ENCODE data around the gene SPATA13. TPM values are rescaled to one million over a fixed set of nuclear protein-coding genes. Genes with fewer than 3 reads are reported as not detected.

Gene SPATA13
- total and polyA plus RNA-seq, 4 experiments from 2014 or later: 43.2 to 110 (median 93.4) TPM

- ChIA-PET CTCF (ENCODE audit: partially characterized antibody) (interaction anchor here (0.9 to 2.1 kb wide), 4 partner anchors 10 to 51 kb away, joined by 4 to 14 read pairs (median 8); no protein-coding TSS in a partner anchor), POLR2A (ENCODE audit: partially characterized antibody) (interaction anchor here (1.3 to 35.7 kb wide), 2 partner anchors 9 to 20 kb away, joined by 4 to 1361 read pairs; no protein-coding TSS in a partner anchor)
- H3K27ac ChIP-seq (ENCODE audit: low read depth, low read length): no peak overlapping the region
- intact Hi-C loops (cut with micrococcal nuclease): loop anchor here (10.0 kb wide), 1 partner anchor 175 kb away; no protein-coding TSS in a partner anchor
- no peak for DNase-seq
- H3K27me3 ChIP-seq (ENCODE audit: insufficient read depth, low read length): no peaks in the 10 kb centered on the region
- H3K36me3 ChIP-seq (ENCODE audit: insufficient read depth, low read length): peaks cover 42% of the 10 kb centered on the region
- Mint-ChIP-seq H3K4me1 (peaks cover 52 to 85% (median 69%) of the 10 kb centered on the region in 4 donors), H3K27ac (peak overlapping the region; percentile 64 to 99 (median 87)), H3K27me3 (no peaks in the 10 kb centered on the region), H3K4me3 (peak overlapping the region in 4 of 8 donors; percentile 23 to 52 (median 42)), H3K9me3 (no peaks in the 10 kb centered on the region), H3K36me3 (peaks cover 40 to 56% of the 10 kb centered on the region in 2 donors)
- peaks cover 82% of the 10 kb centered on the region for H3K4me1 ChIP-seq (ENCODE audit: insufficient read depth, low read length)
- no peaks in the 10 kb centered on the region for H3K9me3 ChIP-seq (ENCODE audit: control insufficient read depth in 1 of 2, low read length in 2 of 2)
- no peak overlapping the region for H3K4me3 ChIP-seq (ENCODE audit: low read length in 2 of 2)
These were observed 119.0 kb downstream of the SPATA13 start for GRCh38 chr13:24279327-24280110.

GRCh38 chr13:24280720-24281119 lies 120.2 kb downstream of the SPATA13 start:
- Histone ChIP-seq H3K36me3 (ENCODE audit: insufficient read depth, low read length) (peaks cover 51% of the 10 kb centered on the region), H3K27ac (ENCODE audit: low read depth, low read length) (peak overlapping the region; percentile 20), H3K9me3 (ENCODE audit: control insufficient read depth in 1 of 2, low read length in 2 of 2) (no peaks in the 10 kb centered on the region), H3K27me3 (ENCODE audit: insufficient read depth, low read length) (no peaks in the 10 kb centered on the region), H3K4me1 (ENCODE audit: insufficient read depth, low read length) (peaks cover 70% of the 10 kb centered on the region), H3K4me3 (ENCODE audit: low read length in 2 of 2) (no peak overlapping the region)
- Mint-ChIP-seq H3K27me3 (no peaks in the 10 kb centered on the region), H3K4me3 (no peak overlapping the region), H3K36me3 (peaks cover 47 to 63% of the 10 kb centered on the region in 2 donors), H3K4me1 (peaks cover 46 to 77% (median 59%) of the 10 kb centered on the region in 4 donors), H3K27ac (peak overlapping the region in 6 of 7 donors; percentile 52 to 99 (median 70)), H3K9me3 (no peaks in the 10 kb centered on the region)
- DNase-seq: no peak
- intact Hi-C loops (cut with micrococcal nuclease): no loop called here
- CTCF ChIA-PET (ENCODE audit: partially characterized antibody): interaction anchor here (1.9 to 3.3 kb wide), 3 partner anchors 11 to 52 kb away, joined by 9 to 14 read pairs (median 11); no protein-coding TSS in a partner anchor
- POLR2A ChIA-PET (ENCODE audit: partially characterized antibody): interaction anchor here (1.3 to 35.7 kb wide), 2 partner anchors 8 to 21 kb away, joined by 4 to 1361 read pairs; no protein-coding TSS in a partner anchor

DNA sequence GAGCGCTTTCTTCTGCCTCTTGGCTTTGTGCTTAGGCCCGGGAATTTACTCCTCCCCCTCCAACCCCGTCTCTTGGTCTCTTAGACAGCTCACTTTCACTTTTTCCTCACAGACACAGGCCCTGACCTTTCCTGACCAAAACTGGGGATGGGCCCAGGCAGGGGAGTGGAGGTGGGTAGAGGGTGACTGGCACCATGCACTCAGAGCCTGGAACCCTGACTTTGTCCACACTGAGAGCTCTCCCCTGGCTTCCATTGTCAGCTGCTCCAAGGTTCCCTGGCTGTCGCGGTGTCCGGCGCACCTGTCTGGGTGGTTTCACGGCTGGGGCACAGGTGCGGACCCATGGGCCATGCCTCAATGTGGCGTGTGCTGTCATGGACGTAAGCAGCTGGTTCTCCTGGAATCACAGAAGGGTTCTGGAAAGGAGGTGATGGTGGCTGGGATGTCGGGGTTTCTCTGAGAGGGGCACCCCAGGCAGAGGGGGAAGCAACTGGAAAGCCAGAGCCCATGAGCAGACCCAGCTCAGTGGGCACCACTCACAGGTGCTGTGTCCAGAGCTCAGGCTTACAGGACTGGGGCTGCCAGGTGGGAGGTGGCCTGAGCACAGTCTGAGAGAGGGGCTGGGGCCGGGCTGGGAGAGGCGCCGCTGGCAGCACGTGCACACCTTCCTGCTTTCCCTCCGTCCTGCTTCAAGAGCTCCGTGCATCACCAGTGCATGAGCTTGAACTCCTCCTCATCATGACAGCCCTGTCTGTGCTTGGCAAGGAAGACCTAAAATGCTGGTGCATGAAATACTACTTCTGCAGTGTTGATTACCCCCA lies 120.9 kb downstream of the SPATA13 start:
- peaks cover 63% of the 10 kb centered on the region for H3K4me1 ChIP-seq (ENCODE audit: insufficient read depth, low read length)
- peaks cover 51 to 67% of the 10 kb centered on the region in 2 donors for H3K36me3 Mint-ChIP-seq
- peak overlapping the region in 1 of 8 donors; percentile 35 for H3K4me3 Mint-ChIP-seq
- H3K9me3 ChIP-seq (ENCODE audit: control insufficient read depth in 1 of 2, low read length in 2 of 2): no peaks in the 10 kb centered on the region
- intact Hi-C loops (cut with micrococcal nuclease): no loop called here
- H3K36me3 ChIP-seq (ENCODE audit: insufficient read depth, low read length): peaks cover 58% of the 10 kb centered on the region
- POLR2A ChIA-PET (ENCODE audit: partially characterized antibody): interaction anchor here (1.3 to 35.7 kb wide), 2 partner anchors 9 to 21 kb away, joined by 3 to 1361 read pairs; no protein-coding TSS in a partner anchor
- H3K4me1 Mint-ChIP-seq: peaks cover 42 to 71% (median 53%) of the 10 kb centered on the region in 4 donors
- H3K27me3 Mint-ChIP-seq: no peaks in the 10 kb centered on the region
- H3K27me3 ChIP-seq (ENCODE audit: insufficient read depth, low read length): no peaks in the 10 kb centered on the region
- no peak overlapping the region for H3K27ac ChIP-seq (ENCODE audit: low read depth, low read length)
- no peaks in the 10 kb centered on the region for H3K9me3 Mint-ChIP-seq
- DNase-seq: no peak
- CTCF ChIA-PET (ENCODE audit: partially characterized antibody): interaction anchor here (2.1 to 3.3 kb wide), 2 partner anchors 12 to 53 kb away, joined by 9 to 14 read pairs; no protein-coding TSS in a partner anchor
- peak overlapping the region; percentile 54 to 99 (median 72) for H3K27ac Mint-ChIP-seq
- H3K4me3 ChIP-seq (ENCODE audit: low read length in 2 of 2): no peak overlapping the region

DNA sequence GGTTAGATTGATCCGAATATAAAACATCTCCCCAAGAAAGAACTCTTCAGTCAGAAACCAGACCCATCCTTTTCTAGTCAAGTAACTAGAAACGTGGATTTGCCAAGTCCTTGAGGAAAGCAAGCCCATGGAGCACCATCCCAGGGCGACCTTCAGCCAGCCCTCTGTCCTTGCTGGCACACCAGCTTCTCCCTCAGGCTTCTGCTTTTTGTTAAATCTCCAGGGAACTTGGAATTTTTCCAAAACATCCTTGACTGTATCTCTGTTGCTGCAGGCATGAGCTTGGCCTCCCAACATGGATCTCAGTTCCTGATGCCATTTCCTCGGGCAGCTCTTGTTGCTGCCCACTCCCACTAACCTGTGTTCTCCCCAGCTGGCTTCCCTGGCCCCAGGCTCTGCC lies 121.7 kb downstream of the SPATA13 start:
- Mint-ChIP-seq H3K27me3 (no peaks in the 10 kb centered on the region), H3K4me1 (peaks cover 37 to 62% (median 47%) of the 10 kb centered on the region in 4 donors), H3K27ac (peak overlapping the region in 6 of 7 donors; percentile 29 to 78 (median 67)), H3K36me3 (peaks cover 57 to 74% of the 10 kb centered on the region in 2 donors), H3K9me3 (no peaks in the 10 kb centered on the region), H3K4me3 (peak overlapping the region in 1 of 8 donors; percentile 2)
- intact Hi-C loops (cut with micrococcal nuclease): no loop called here
- no peaks in the 10 kb centered on the region for H3K27me3 ChIP-seq (ENCODE audit: insufficient read depth, low read length)
- no peak for DNase-seq
- H3K27ac ChIP-seq (ENCODE audit: low read depth, low read length): no peak overlapping the region
- H3K9me3 ChIP-seq (ENCODE audit: control insufficient read depth in 1 of 2, low read length in 2 of 2): no peaks in the 10 kb centered on the region
- peaks cover 66% of the 10 kb centered on the region for H3K36me3 ChIP-seq (ENCODE audit: insufficient read depth, low read length)
- POLR2A ChIA-PET (ENCODE audit: partially characterized antibody): interaction anchor here (1.3 to 35.7 kb wide), 2 partner anchors 8 to 22 kb away, joined by 3 to 1361 read pairs; no protein-coding TSS in a partner anchor
- H3K4me3 ChIP-seq (ENCODE audit: low read length in 2 of 2): no peak overlapping the region
- CTCF ChIA-PET (ENCODE audit: partially characterized antibody): interaction anchor here (2.9 to 3.3 kb wide), 2 partner anchors 8 to 54 kb away, joined by 9 to 17 read pairs; no protein-coding TSS in a partner anchor
- H3K4me1 ChIP-seq (ENCODE audit: insufficient read depth, low read length): peaks cover 54% of the 10 kb centered on the region

- Mint-ChIP-seq H3K9me3 (no peaks in the 10 kb centered on the region), H3K27me3 (no peaks in the 10 kb centered on the region), H3K4me3 (peak overlapping the region in 1 of 8 donors; percentile 31), H3K4me1 (peaks cover 17 to 35% (median 26%) of the 10 kb centered on the region in 4 donors), H3K36me3 (peaks cover 70 to 88% of the 10 kb centered on the region in 2 donors), H3K27ac (peak overlapping the region in 1 of 7 donors; percentile 43)
- H3K9me3 ChIP-seq (ENCODE audit: control insufficient read depth in 1 of 2, low read length in 2 of 2): no peaks in the 10 kb centered on the region
- CTCF ChIA-PET (ENCODE audit: partially characterized antibody): interaction anchor here (0.7 to 2.9 kb wide), 4 partner anchors 11 to 31 kb away, joined by 3 to 17 read pairs (median 3); no protein-coding TSS in a partner anchor
- H3K4me1 ChIP-seq (ENCODE audit: insufficient read depth, low read length): peaks cover 27% of the 10 kb centered on the region
- H3K27ac ChIP-seq (ENCODE audit: low read depth, low read length): no peak overlapping the region
- POLR2A ChIA-PET (ENCODE audit: partially characterized antibody): interaction anchor here (35.7 kb wide), 1 partner anchor 25 kb away, joined by 1361 read pairs; no protein-coding TSS in a partner anchor
- peaks cover 90% of the 10 kb centered on the region for H3K36me3 ChIP-seq (ENCODE audit: insufficient read depth, low read length)
- intact Hi-C loops (cut with micrococcal nuclease): loop anchor here (5.0 kb wide), 1 partner anchor 33 kb away; no protein-coding TSS in a partner anchor
- H3K4me3 ChIP-seq (ENCODE audit: low read length in 2 of 2): no peak overlapping the region
- no peaks in the 10 kb centered on the region for H3K27me3 ChIP-seq (ENCODE audit: insufficient read depth, low read length)
- DNase-seq: no peak
These were observed 124.5 kb downstream of the SPATA13 start for GRCh38 chr13:24284889-24285565.

DNA sequence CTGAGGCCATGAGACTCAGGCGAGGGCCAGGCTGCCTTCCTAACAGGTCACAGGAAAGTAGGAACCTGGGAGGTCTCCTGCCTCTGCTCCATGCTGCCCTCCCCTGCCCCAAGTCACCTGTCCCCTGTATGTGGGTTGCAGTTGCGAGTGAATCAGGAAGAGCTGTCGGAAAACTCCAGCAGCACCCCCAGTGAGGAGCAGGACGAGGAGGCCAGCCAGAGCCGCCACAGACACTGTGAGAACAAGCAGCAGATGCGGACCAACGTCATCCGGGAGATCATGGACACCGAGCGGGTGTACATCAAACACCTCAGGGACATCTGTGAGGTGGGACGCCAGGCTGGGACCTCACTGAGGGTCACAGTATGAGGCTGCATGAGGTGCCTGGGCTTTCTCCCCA lies 126.1 kb downstream of the SPATA13 start:
- H3K4me1 ChIP-seq (ENCODE audit: insufficient read depth, low read length): peaks cover 12% of the 10 kb centered on the region
- Mint-ChIP-seq H3K27me3 (no peaks in the 10 kb centered on the region), H3K9me3 (no peaks in the 10 kb centered on the region), H3K4me3 (peak overlapping the region in 1 of 8 donors; percentile 15), H3K27ac (peak overlapping the region in 1 of 7 donors; percentile 87), H3K4me1 (peaks cover 13 to 22% (median 17%) of the 10 kb centered on the region in 4 donors), H3K36me3 (peaks cover 70 to 92% of the 10 kb centered on the region in 2 donors)
- H3K9me3 ChIP-seq (ENCODE audit: control insufficient read depth in 1 of 2, low read length in 2 of 2): no peaks in the 10 kb centered on the region
- intact Hi-C loops (cut with micrococcal nuclease): loop anchor here (5.0 kb wide), 1 partner anchor 34 kb away; no protein-coding TSS in a partner anchor
- ChIA-PET CTCF (ENCODE audit: partially characterized antibody) (interaction anchor here (0.9 kb wide), 1 partner anchor 16 kb away, joined by 3 read pairs; no protein-coding TSS in a partner anchor), POLR2A (ENCODE audit: partially characterized antibody) (interaction anchor here (35.7 kb wide), 1 partner anchor 27 kb away, joined by 1361 read pairs; no protein-coding TSS in a partner anchor)
- H3K27me3 ChIP-seq (ENCODE audit: insufficient read depth, low read length): no peaks in the 10 kb centered on the region
- DNase-seq: no peak
- H3K27ac ChIP-seq (ENCODE audit: low read depth, low read length): no peak overlapping the region
- H3K4me3 ChIP-seq (ENCODE audit: low read length in 2 of 2): no peak overlapping the region
- peaks cover 90% of the 10 kb centered on the region for H3K36me3 ChIP-seq (ENCODE audit: insufficient read depth, low read length)

Data from CD4-positive, alpha-beta memory T cell (primary cell).